HEK293 (cell line): Measurements from ENCODE around the gene VEGFA.

Experiments used
- CTCF ChIA-PET: fragments of 350-600 bp; formaldehyde crosslinking; extraction: SDS; loops from one replicate; lab custom pipeline; 2021; ENCODE audit warnings: antibody characterized with exemption; lab: Yijun Ruan, JAX
- POLR2A ChIA-PET: fragments of 300-600 bp; formaldehyde crosslinking; extraction: SDS; loops from one replicate; lab custom pipeline; 2020; ENCODE audit warnings: antibody characterized with exemption, inconsistent platforms; lab: Yijun Ruan, JAX
- H3K27ac ChIP-seq: fragments of 200-500 bp; sonication (Bioruptor generic); 2 replicates; pipeline ENCODE4 v1.5.1; 2014; ENCODE audit warnings: low read depth, low read length, control low read depth, inconsistent platforms; ENCODE audit errors: extremely low read depth
- H3K36me3 ChIP-seq, 2 experiments: fragments of 200-500 bp in 1 of 2; sonication (Bioruptor generic) in 1 of 2; 1 replicate in 1 of 2; 2 replicates in 1 of 2; pipeline ENCODE4 v1.5.1; 2014 to 2017; ENCODE audit warnings: inconsistent platforms in 2 of 2, low read length in 2 of 2; ENCODE audit not compliant: control insufficient read depth in 2 of 2, insufficient read depth in 1 of 2
- H3K4me1 ChIP-seq: fragments of 200-500 bp; sonication (Bioruptor generic); 2 replicates; pipeline ENCODE4 v1.5.1; 2014; ENCODE audit warnings: mild to moderate bottlenecking, low read length, inconsistent platforms; ENCODE audit not compliant: control insufficient read depth, insufficient read depth
- H3K4me3 ChIP-seq: 2 replicates; pipeline ENCODE4 v1.5.1; 2011; ENCODE audit warnings: low read depth, mild to moderate bottlenecking, control low read depth, low read length, moderate library complexity
- H3K9me3 ChIP-seq: fragments of 200-500 bp; sonication (Bioruptor generic); 2 replicates; pipeline ENCODE4 v1.5.1; 2014; ENCODE audit warnings: low read depth, low read length, inconsistent platforms; ENCODE audit not compliant: control insufficient read depth, insufficient read depth
- CTCF ChIP-seq: fragments of 450-650 bp; formaldehyde crosslinking; IDR thresholded peaks from 2 replicates; pipeline ENCODE4 v1.5.1; 2016; ENCODE audit warnings: missing biosample characterization, missing genetic modification characterization
- IKZF3 ChIP-seq: fragments of 450-650 bp; IDR thresholded peaks from 2 replicates; pipeline ENCODE4 v1.5.0; 2018; ENCODE audit warnings: missing biosample characterization, mild to moderate bottlenecking, missing genetic modification characterization, moderate library complexity
- KLF9 ChIP-seq: fragments of 450-650 bp; formaldehyde crosslinking; IDR thresholded peaks from 2 replicates; pipeline ENCODE4 v1.5.1; 2016; ENCODE audit warnings: missing biosample characterization, missing genetic modification characterization, low read depth
- WT1 ChIP-seq: fragments of 450-650 bp; formaldehyde crosslinking; IDR thresholded peaks from 2 replicates; pipeline ENCODE4 v1.5.1; 2016; ENCODE audit warnings: missing biosample characterization, missing genetic modification characterization
- ZBTB17 ChIP-seq: fragments of 450-650 bp; formaldehyde crosslinking; IDR thresholded peaks from 2 replicates; pipeline ENCODE4 v1.5.1; 2016; ENCODE audit warnings: missing biosample characterization, missing genetic modification characterization
- ZBTB20 ChIP-seq: fragments of 450-650 bp; formaldehyde crosslinking; IDR thresholded peaks from 2 replicates; pipeline ENCODE4 v1.5.1; 2016; ENCODE audit warnings: missing biosample characterization, missing genetic modification characterization
- ZBTB21 ChIP-seq: fragments of 450-650 bp; formaldehyde crosslinking; IDR thresholded peaks from 2 replicates; pipeline ENCODE4 v1.5.1; 2017; ENCODE audit warnings: missing biosample characterization, missing genetic modification characterization
- ZBTB48 ChIP-seq: fragments of 450-650 bp; formaldehyde crosslinking; IDR thresholded peaks from 2 replicates; pipeline ENCODE4 v1.5.1; 2016; ENCODE audit warnings: missing biosample characterization, missing genetic modification characterization
- ZBTB8A ChIP-seq: fragments of 450-650 bp; formaldehyde crosslinking; IDR thresholded peaks from 2 replicates; pipeline ENCODE4 v1.5.1; 2016; ENCODE audit warnings: missing biosample characterization, missing genetic modification characterization
- ZFP37 ChIP-seq: fragments of 450-650 bp; formaldehyde crosslinking; IDR thresholded peaks from 2 replicates; pipeline ENCODE4 v1.5.1; 2016; ENCODE audit warnings: missing biosample characterization, missing genetic modification characterization
- ZNF324 ChIP-seq: fragments of 450-650 bp; formaldehyde crosslinking; IDR thresholded peaks from 2 replicates; pipeline ENCODE4 v1.5.1; 2016; ENCODE audit warnings: missing biosample characterization, missing genetic modification characterization
- ZNF335 ChIP-seq: fragments of 450-650 bp; formaldehyde crosslinking; conservative IDR thresholded peaks from 2 replicates; pipeline ENCODE4 v1.5.1; 2016; ENCODE audit warnings: missing biosample characterization, missing genetic modification characterization
- ZNF391 ChIP-seq: fragments of 450-650 bp; formaldehyde crosslinking; IDR thresholded peaks from 2 replicates; pipeline ENCODE4 v1.5.1; 2016; ENCODE audit warnings: low read depth, missing biosample characterization, missing genetic modification characterization, borderline replicate concordance
- ZNF561 ChIP-seq: fragments of 450-650 bp; IDR thresholded peaks from 2 replicates; pipeline ENCODE4 v1.5.1; 2018; ENCODE audit warnings: missing biosample characterization, missing genetic modification characterization, borderline replicate concordance
- ZNF585B ChIP-seq: fragments of 450-650 bp; formaldehyde crosslinking; IDR thresholded peaks from 2 replicates; pipeline ENCODE4 v1.5.1; 2016; ENCODE audit warnings: missing biosample characterization, missing genetic modification characterization
- ZNF596 ChIP-seq: fragments of 450-650 bp; IDR thresholded peaks from 2 replicates; pipeline ENCODE4 v1.5.0; 2018; ENCODE audit warnings: missing biosample characterization, mild to moderate bottlenecking, missing genetic modification characterization, moderate library complexity
- ZNF664 ChIP-seq: fragments of 450-650 bp; formaldehyde crosslinking; IDR thresholded peaks from 2 replicates; pipeline ENCODE4 v1.5.1; 2016; ENCODE audit warnings: missing biosample characterization, missing genetic modification characterization
- ZNF768 ChIP-seq: fragments of 450-650 bp; formaldehyde crosslinking; IDR thresholded peaks from 2 replicates; pipeline ENCODE4 v1.5.1; 2018; ENCODE audit warnings: missing biosample characterization, mild to moderate bottlenecking, missing genetic modification characterization
- TF ChIP-seq, protein P1 (sequence below): fragments of 450-650 bp; formaldehyde crosslinking; IDR thresholded peaks from 2 replicates; pipeline ENCODE4 v1.5.1; 2016; ENCODE audit warnings: missing biosample characterization, missing genetic modification characterization, low read depth
- TF ChIP-seq, protein P2 (sequence below): fragments of 450-650 bp; formaldehyde crosslinking; IDR thresholded peaks from 2 replicates; pipeline ENCODE4 v1.5.1; 2016; ENCODE audit warnings: missing biosample characterization, missing genetic modification characterization
- TF ChIP-seq, protein P3 (sequence below): fragments of 450-650 bp; formaldehyde crosslinking; IDR thresholded peaks from 2 replicates; pipeline ENCODE4 v1.5.1; 2016; ENCODE audit warnings: missing biosample characterization, missing genetic modification characterization

The VEGFA gene

GRCh38 chr6:43771858-43772680 is 2.1 kb downstream of the VEGFA start (continued):
- TF ChIP-seq, protein P1, sequence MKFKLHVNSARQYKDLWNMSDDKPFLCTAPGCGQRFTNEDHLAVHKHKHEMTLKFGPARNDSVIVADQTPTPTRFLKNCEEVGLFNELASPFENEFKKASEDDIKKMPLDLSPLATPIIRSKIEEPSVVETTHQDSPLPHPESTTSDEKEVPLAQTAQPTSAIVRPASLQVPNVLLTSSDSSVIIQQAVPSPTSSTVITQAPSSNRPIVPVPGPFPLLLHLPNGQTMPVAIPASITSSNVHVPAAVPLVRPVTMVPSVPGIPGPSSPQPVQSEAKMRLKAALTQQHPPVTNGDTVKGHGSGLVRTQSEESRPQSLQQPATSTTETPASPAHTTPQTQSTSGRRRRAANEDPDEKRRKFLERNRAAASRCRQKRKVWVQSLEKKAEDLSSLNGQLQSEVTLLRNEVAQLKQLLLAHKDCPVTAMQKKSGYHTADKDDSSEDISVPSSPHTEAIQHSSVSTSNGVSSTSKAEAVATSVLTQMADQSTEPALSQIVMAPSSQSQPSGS = no peak
- TF ChIP-seq ZFP37 (tag by site-specific recombination) (peak; percentile 52; the same call in 1 of the 2 replicates), ZBTB17 (tag by site-specific recombination) (peak; percentile 94), ZNF561 (tag by site-specific recombination) (peak; percentile 31; the same call in 1 of the 2 replicates), ZNF324 (tag by site-specific recombination) (0 out of 2 replicates have a peak, but pooled peaks have one; percentile 8), ZNF596 (peak; percentile 40; the same call in 1 of the 2 replicates), ZNF664 (tag by site-specific recombination) (no peak), WT1 (tag by site-specific recombination) (0 out of 2 replicates have a peak, but pooled peaks have one; percentile 5), ZNF391 (tag by site-specific recombination) (peak; percentile 95), ZBTB8A (tag by site-specific recombination) (peak; percentile 59), ZNF585B (no peak)
- TF ChIP-seq, protein P2, sequence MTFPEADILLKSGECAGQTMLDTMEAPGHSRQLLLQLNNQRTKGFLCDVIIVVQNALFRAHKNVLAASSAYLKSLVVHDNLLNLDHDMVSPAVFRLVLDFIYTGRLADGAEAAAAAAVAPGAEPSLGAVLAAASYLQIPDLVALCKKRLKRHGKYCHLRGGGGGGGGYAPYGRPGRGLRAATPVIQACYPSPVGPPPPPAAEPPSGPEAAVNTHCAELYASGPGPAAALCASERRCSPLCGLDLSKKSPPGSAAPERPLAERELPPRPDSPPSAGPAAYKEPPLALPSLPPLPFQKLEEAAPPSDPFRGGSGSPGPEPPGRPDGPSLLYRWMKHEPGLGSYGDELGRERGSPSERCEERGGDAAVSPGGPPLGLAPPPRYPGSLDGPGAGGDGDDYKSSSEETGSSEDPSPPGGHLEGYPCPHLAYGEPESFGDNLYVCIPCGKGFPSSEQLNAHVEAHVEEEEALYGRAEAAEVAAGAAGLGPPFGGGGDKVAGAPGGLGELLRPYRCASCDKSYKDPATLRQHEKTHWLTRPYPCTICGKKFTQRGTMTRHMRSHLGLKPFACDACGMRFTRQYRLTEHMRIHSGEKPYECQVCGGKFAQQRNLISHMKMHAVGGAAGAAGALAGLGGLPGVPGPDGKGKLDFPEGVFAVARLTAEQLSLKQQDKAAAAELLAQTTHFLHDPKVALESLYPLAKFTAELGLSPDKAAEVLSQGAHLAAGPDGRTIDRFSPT = no peak
- TF ChIP-seq, protein P3, sequence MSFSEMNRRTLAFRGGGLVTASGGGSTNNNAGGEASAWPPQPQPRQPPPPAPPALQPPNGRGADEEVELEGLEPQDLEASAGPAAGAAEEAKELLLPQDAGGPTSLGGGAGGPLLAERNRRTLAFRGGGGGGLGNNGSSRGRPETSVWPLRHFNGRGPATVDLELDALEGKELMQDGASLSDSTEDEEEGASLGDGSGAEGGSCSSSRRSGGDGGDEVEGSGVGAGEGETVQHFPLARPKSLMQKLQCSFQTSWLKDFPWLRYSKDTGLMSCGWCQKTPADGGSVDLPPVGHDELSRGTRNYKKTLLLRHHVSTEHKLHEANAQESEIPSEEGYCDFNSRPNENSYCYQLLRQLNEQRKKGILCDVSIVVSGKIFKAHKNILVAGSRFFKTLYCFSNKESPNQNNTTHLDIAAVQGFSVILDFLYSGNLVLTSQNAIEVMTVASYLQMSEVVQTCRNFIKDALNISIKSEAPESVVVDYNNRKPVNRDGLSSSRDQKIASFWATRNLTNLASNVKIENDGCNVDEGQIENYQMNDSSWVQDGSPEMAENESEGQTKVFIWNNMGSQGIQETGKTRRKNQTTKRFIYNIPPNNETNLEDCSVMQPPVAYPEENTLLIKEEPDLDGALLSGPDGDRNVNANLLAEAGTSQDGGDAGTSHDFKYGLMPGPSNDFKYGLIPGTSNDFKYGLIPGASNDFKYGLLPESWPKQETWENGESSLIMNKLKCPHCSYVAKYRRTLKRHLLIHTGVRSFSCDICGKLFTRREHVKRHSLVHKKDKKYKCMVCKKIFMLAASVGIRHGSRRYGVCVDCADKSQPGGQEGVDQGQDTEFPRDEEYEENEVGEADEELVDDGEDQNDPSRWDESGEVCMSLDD (tag by site-specific recombination) = peak; percentile 25; the same call in 1 of the 2 replicates
- TF ChIP-seq, all 188 proteins: peak for 18

DNA sequence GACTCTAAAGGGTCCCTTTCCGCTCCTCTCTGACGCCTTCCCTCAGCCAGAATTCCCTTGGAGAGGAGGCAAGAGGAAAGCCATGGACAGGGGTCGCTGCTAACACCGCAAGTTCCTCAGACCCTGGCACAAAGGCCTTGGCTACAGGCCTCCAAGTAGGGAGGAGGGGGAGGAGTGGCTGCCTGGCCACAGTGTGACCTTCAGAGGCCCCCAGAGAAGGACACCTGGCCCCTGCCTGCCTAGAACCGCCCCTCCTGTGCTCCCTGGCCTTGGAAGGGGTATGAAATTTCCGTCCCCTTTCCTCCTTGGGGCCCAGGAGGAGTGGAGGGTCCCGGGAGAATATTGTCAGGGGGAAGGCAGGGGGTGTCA is 2.7 kb downstream of the VEGFA start:
- ChIA-PET CTCF (interaction anchor here (0.6 to 4.4 kb wide), 40 partner anchors 9 to 604 kb away, joined by 3 to 48 read pairs (median 4); partner anchors contain the start of gene MRPS18A), POLR2A (interaction anchor here (0.7 to 2.0 kb wide), 7 partner anchors 14 to 143 kb away, joined by 3 to 8 read pairs (median 4); partner anchors contain the start of gene MRPS18A)
- TF ChIP-seq ZBTB21 = no peak
- TF ChIP-seq IKZF3 (tag by site-specific recombination) = peak; percentile 61
- TF ChIP-seq ZNF335 (tag by site-specific recombination) = peak; percentile 88
- TF ChIP-seq ZBTB48 (tag by site-specific recombination) = peak; percentile 44
- TF ChIP-seq KLF9 (tag by site-specific recombination) = 0 out of 2 replicates have a peak, but pooled peaks have one; percentile 10
- TF ChIP-seq ZBTB20 (tag by site-specific recombination) = 0 out of 2 replicates have a peak, but pooled peaks have one; percentile 3
- TF ChIP-seq ZNF768 (tag by site-specific recombination) = no peak
- 0 out of 2 replicates have a peak, but pooled peaks have one; percentile 43 for TF ChIP-seq CTCF (tag by site-specific recombination)
- Histone ChIP-seq H3K27ac (peak overlapping the region; percentile 82), H3K36me3 (peaks cover 0 to 29% of the 10 kb centered on the region in 2 experiments; a peak in 1 of 3 replicates), H3K4me1 (peaks cover 4% of the 10 kb centered on the region), H3K9me3 (no peaks in the 10 kb centered on the region), H3K4me3 (peak overlapping the region; percentile 84)
